K562 (cell line): ENCODE results near the gene LLPH. TPM values are rescaled to one million over a fixed set of nuclear protein-coding genes. Genes with fewer than 3 reads are reported as not detected.
A peak's percentile ranks its signal among the peaks of the same experiment; 100 is the strongest.

Experiments
- CBFB ChIP-seq: sonication (generic); formaldehyde crosslinking; IDR thresholded peaks from 2 replicates; pipeline ENCODE4 v1.4.0; 2020; ENCODE audit warnings: mild to moderate bottlenecking, missing genetic modification reagents
- ETV5 ChIP-seq: sonication (generic); formaldehyde crosslinking; IDR thresholded peaks from 2 replicates; pipeline ENCODE4 v1.4.0; 2020; ENCODE audit warnings: low read depth, mild to moderate bottlenecking, missing genetic modification reagents
- GTF2E2 ChIP-seq: fragments of 200-800 bp; sonication (Bioruptor generic); IDR thresholded peaks from 2 replicates; pipeline ENCODE4 v1.6.1; 2016; ENCODE audit warnings: missing genetic modification characterization, missing compliant biosample characterization
- HNRNPL ChIP-seq: fragments of 200-400 bp; formaldehyde crosslinking; IDR thresholded peaks from 2 replicates; pipeline ENCODE4 v1.6.1; 2017; ENCODE audit warnings: low read depth, mild to moderate bottlenecking, low read length
- HNRNPUL1 ChIP-seq: fragments of 200-400 bp; formaldehyde crosslinking; IDR thresholded peaks from 2 replicates; pipeline ENCODE4 v1.6.1; 2017; ENCODE audit warnings: low read length
- KAT7 ChIP-seq: sonication (generic); formaldehyde crosslinking; IDR thresholded peaks from 2 replicates; pipeline ENCODE4 v1.8.0; 2022; ENCODE audit warnings: missing genetic modification reagents, mild to moderate bottlenecking, borderline replicate concordance
- SMARCA4 ChIP-seq: fragments of 450-650 bp; IDR thresholded peaks from 2 replicates; pipeline ENCODE4 v1.6.1; 2016
- SMARCE1 ChIP-seq: fragments of 450-650 bp; IDR thresholded peaks from 2 replicates; pipeline ENCODE4 v1.7.1; 2016; ENCODE audit warnings: mild to moderate bottlenecking
- THRAP3 ChIP-seq: fragments of 450-650 bp; IDR thresholded peaks from 2 replicates; pipeline ENCODE4 v1.6.1; 2016; ENCODE audit warnings: mild to moderate bottlenecking, inconsistent platforms, borderline replicate concordance
- ZNF140 ChIP-seq: fragments of 250-450 bp; sonication (Bioruptor Pico); IDR thresholded peaks from 2 replicates; pipeline ENCODE4 v1.8.0; 2021; ENCODE audit warnings: moderate library complexity, mild to moderate bottlenecking, inconsistent platforms
- polyA plus RNA-seq, 8 experiments: library from polyadenylated mRNA; depleted of rRNA in 4 of 8; stranded (reverse) in 5 of 8; unstranded in 3 of 8; fragments of >200 nt; fragmentation: Nextera tagmentation in 2 of 8; fragmentation: Illumina TruSeq in 1 of 8; extraction: Ambion mirVana in 2 of 8; extraction: Trizol in 1 of 8; gene quantifications; 2 replicates each; pipeline versions ENCODE4 v1.2.1 to v1.2.3, GENCODE V29; 2011 to 2014; ENCODE audit warnings: inconsistent platforms in 1 of 8, missing spikeins in 1 of 8
- total RNA-seq, 7 experiments: library from RNA; depleted of rRNA in 6 of 7; stranded (reverse); fragments of >200 nt in 6 of 7; fragmentation: Illumina TruSeq in 2 of 7; extraction: Trizol in 2 of 7; gene quantifications; 2 replicates each; pipeline versions ENCODE4 v1.2.1 to v1.2.3, GENCODE V29; 2011 to 2021; ENCODE audit warnings: low replicate concordance in 1 of 7
- TF ChIP-seq, protein P1 (sequence below): fragments of 450-650 bp; formaldehyde crosslinking; IDR thresholded peaks from 2 replicates; pipeline ENCODE4 v1.4.0; 2020; ENCODE audit warnings: mild to moderate bottlenecking, moderate library complexity
- TF ChIP-seq, protein P2 (sequence below): sonication (generic); formaldehyde crosslinking; IDR thresholded peaks from 2 replicates; pipeline ENCODE4 v1.8.0; 2022; ENCODE audit warnings: mild to moderate bottlenecking, missing genetic modification reagents
- TF ChIP-seq, protein P3 (sequence below): sonication (generic); formaldehyde crosslinking; IDR thresholded peaks from 2 replicates; pipeline ENCODE4 v1.9.0; 2022; ENCODE audit warnings: mild to moderate bottlenecking, missing genetic modification reagents

LLPH gene
- total and polyA plus RNA-seq, 9 of the 15 experiments (the other 6 are each of a cell fraction or from before 2014, with no cell fraction given) = 19.1 to 87.3 (median 59.6) TPM

DNA sequence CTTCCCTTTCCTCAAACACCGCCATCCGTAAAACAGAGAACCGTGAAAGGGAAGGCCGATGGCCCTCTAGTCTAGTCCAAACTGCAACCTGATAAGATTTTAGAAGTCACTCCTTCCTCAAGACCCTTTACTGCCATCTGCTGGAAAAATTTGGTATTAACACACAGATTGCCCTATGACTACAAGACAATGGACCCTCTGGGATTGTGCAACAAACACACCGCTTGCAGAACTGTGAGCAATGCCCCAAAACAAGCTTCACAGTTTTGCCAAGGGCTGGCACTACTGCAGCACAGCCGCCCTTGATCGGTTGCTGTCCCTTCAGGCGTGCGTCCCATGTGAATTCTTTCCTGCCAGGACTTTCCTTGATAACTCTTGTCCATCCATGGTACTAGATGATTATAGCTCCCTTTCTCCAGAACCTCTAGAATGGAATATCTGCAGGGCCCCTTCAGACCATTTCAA, 23.1 kb downstream of the LLPH start (continued):
- TF ChIP-seq HNRNPL = no peak
- no peak for TF ChIP-seq CBFB (CRISPR knock-in tag)
- TF ChIP-seq KAT7 = no peak
- TF ChIP-seq ZNF140 (CRISPR knock-in tag) = no peak
- no peak for TF ChIP-seq GTF2E2 (tag)
- TF ChIP-seq ETV5 (CRISPR knock-in tag) = no peak
- TF ChIP-seq SMARCE1 = no peak
- no peak for TF ChIP-seq HNRNPUL1
- 0 out of 2 replicates have a peak, but pooled peaks have one; percentile 19 for TF ChIP-seq SMARCA4
- TF ChIP-seq, protein P1, sequence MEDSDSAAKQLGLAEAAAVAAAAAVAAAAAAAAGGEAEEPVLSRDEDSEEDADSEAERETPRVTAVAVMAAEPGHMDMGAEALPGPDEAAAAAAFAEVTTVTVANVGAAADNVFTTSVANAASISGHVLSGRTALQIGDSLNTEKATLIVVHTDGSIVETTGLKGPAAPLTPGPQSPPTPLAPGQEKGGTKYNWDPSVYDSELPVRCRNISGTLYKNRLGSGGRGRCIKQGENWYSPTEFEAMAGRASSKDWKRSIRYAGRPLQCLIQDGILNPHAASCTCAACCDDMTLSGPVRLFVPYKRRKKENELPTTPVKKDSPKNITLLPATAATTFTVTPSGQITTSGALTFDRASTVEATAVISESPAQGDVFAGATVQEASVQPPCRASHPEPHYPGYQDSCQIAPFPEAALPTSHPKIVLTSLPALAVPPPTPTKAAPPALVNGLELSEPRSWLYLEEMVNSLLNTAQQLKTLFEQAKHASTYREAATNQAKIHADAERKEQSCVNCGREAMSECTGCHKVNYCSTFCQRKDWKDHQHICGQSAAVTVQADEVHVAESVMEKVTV (CRISPR knock-in tag) = peak; percentile 25; the same call in 1 of the 2 replicates
- TF ChIP-seq, protein P2, sequence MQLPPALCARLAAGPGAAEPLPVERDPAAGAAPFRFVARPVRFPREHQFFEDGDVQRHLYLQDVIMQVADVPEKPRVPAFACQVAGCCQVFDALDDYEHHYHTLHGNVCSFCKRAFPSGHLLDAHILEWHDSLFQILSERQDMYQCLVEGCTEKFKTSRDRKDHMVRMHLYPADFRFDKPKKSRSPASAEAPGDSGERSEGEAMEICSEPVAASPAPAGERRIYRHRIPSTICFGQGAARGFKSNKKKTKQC (CRISPR knock-in tag) = no peak
- no peak for TF ChIP-seq THRAP3
- TF ChIP-seq, protein P3, sequence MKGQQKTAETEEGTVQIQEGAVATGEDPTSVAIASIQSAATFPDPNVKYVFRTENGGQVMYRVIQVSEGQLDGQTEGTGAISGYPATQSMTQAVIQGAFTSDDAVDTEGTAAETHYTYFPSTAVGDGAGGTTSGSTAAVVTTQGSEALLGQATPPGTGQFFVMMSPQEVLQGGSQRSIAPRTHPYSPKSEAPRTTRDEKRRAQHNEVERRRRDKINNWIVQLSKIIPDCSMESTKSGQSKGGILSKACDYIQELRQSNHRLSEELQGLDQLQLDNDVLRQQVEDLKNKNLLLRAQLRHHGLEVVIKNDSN = no peak
